Pancreas (tissue), 10 donors: ENCODE data around the gene KRT37. TPM values are rescaled to one million over a fixed set of nuclear protein-coding genes. Genes with fewer than 3 reads are reported as not detected.
A peak's percentile ranks its signal among the peaks of the same experiment; 100 is the strongest.

ENCODE experiments used
- ATAC-seq, 4 donors: fragments of 200-7000 bp; cut with Tn5 transposase; one replicate each; pipeline versions ENCODE4 v1.8.0 to v1.9.1; 2020; ENCODE audit warnings: mild to moderate bottlenecking in 4 of 4, moderate library complexity in 4 of 4
- DNase-seq, 6 donors: peaks; one replicate each; pipeline ENCODE4 v3.0.0-alpha.2; 2020
- FAIRE-seq: peaks from 2 replicates; lab custom pipeline; 2012; peaks lifted over from hg19 to GRCh38; lab: Jason Lieb, UNC
- H3K27ac ChIP-seq, 4 donors: fragments of 200-600 bp; sonication (generic); 1 replicate in 3 of 4; 2 replicates in 1 of 4; pipeline versions ENCODE4 v1.5.0 to v1.8.0; 2020
- H3K27me3 ChIP-seq, 4 donors: fragments of 200-600 bp; one replicate each; pipeline ENCODE4 v1.8.0; 2021
- H3K36me3 ChIP-seq, 3 donors: fragments of 200-600 bp; sonication (generic) in 1 of 3; one replicate each; pipeline versions ENCODE4 v1.5.0 to v1.8.0; 2020 to 2021
- H3K4me1 ChIP-seq, 3 donors: fragments of 200-600 bp; one replicate each; pipeline ENCODE4 v1.8.0; 2021
- H3K4me3 ChIP-seq, 4 donors: fragments of 200-600 bp; sonication (generic) in 2 of 4; one replicate each; pipeline versions ENCODE4 v1.5.0 to v1.8.0; 2020 to 2021
- H3K9me3 ChIP-seq, 4 donors: fragments of 200-600 bp; one replicate each; pipeline ENCODE4 v1.8.0; 2021
- CTCF ChIP-seq, 4 donors: fragments of 200-600 bp; sonication (generic) in 3 of 4; IDR thresholded peaks; one replicate each; pipeline versions ENCODE4 v1.5.0 to v1.8.0; 2021; ENCODE audit warnings: antibody characterized with exemption in 4 of 4
- WGBS, 2 donors: extraction: QIAGEN DNeasy Blood & Tissue Kit; methylation state at CpG; one replicate each; pipeline ENCODE4 v1.1.7; 2013; 5-methylcytosine and 5-hydroxymethylcytosine counted together
- intact Hi-C, 3 donors: fragments of 100-400 bp; cut with DNase I; formaldehyde crosslinking; loops; one replicate each; pipeline versions ENCODE4 v1.11.1 to v1.14.2; 2022
- polyA plus RNA-seq, 2 donors: library from polyadenylated mRNA; stranded (reverse); fragments of 200-250 nt; gene quantifications; one replicate each; pipeline ENCODE4 v1.2.3, GENCODE V29; 2013
- total RNA-seq, 6 donors: library from RNA; stranded (reverse); fragmentation: NEBNext Ultra II Directional in 4 of 6; extraction: Animal tissue kit (Norgen Biotek cat#: 25700) in 4 of 6; gene quantifications; one replicate each; pipeline versions ENCODE4 v1.2.1 to v1.2.4, GENCODE V29; 2021 to 2023
- donor health status: healthy with polysubstance abuse.
- donor health status: DM: no; HTN: no; CAD: no; lungs with moderate emphysema.
- donor health status: DM: no; HTN: no; CAD: no.
- donor health status: control.
- donor health status: control.
- donor health status: Bipolar disorder and iron deficiency.
- donor health status: DM: yes; HTN: yes; CAD: no.
- donor health status: DM: no; HTN: no; CAD: no.
- donor health status: DM: no; HTN: no; CAD: no.
- donor health status: DM: yes; HTN: yes; CAD: no.

The KRT37 gene
- total and polyA plus RNA-seq, 8 donors = not detected

GRCh38 chr17:41413982-41414381, 10.4 kb downstream of the KRT37 start:
- Histone ChIP-seq H3K27ac (no peak overlapping the region), H3K4me1 (no peaks in the 10 kb centered on the region), H3K4me3 (no peak overlapping the region), H3K27me3 (no peaks in the 10 kb centered on the region), H3K36me3 (no peaks in the 10 kb centered on the region), H3K9me3 (no peaks in the 10 kb centered on the region)
- DNase-seq (no peak), FAIRE-seq (no peak), ATAC-seq (no peak)
- WGBS, 2 donors = 80 to 88% methylated on average over 2 of the region's 2 CpGs
- intact Hi-C loops = no loop called here
- TF ChIP-seq CTCF (IDR thresholded peaks at IDR 0.05) = no peak

GRCh38 chr17:41413353-41413957, 10.9 kb downstream of the KRT37 start:
- no peaks in the 10 kb centered on the region for H3K4me1 ChIP-seq
- TF ChIP-seq CTCF (IDR thresholded peaks at IDR 0.05) = no peak
- no peak for DNase-seq
- ATAC-seq = no peak
- H3K9me3 ChIP-seq = no peaks in the 10 kb centered on the region
- no peak overlapping the region for H3K4me3 ChIP-seq
- H3K36me3 ChIP-seq = no peaks in the 10 kb centered on the region
- no peak overlapping the region for H3K27ac ChIP-seq
- 56 to 64% methylated on average over 5 of the region's 5 CpGs for WGBS, 2 donors
- H3K27me3 ChIP-seq = no peaks in the 10 kb centered on the region
- intact Hi-C loops = no loop called here
- no peak for FAIRE-seq

DNA sequence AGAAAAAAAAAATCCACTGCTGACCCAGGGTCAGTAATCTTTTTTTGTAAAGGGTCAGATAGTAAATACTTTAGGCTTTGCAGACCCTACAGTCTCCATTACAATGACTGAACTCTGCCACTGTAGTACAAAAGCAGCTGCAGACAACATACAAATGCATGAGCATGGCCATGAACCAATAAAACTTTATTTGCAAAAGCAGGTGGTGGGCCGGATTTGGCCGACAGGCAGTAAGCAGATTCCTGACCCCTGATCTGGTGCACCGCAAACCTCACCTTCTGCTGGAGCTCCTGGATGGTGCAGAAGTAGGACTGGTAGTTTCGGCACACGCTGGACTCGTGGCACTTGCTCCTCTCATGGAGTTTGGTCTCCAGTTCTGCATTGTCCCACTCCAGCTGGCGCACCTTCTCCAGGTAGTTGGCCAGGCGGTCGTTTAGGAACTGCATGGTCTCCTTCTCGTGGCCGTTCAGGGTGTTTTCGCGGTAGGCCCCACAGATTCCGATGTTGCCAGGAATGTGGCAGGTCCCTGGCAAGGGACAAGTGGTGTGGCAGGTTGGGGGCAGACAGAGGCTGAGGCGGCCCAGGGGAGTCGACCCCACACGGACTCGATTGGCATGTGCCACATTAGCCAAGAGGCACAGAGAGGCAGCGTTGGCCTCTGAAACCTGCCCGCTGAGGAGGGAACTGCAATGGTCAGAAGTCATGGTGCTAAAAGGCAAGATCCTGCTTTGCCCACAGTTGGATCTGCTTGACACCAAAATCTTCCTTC, 13.1 kb downstream of the KRT37 start:
- H3K9me3 ChIP-seq = no peaks in the 10 kb centered on the region
- ATAC-seq = no peak
- no peak for FAIRE-seq
- no peaks in the 10 kb centered on the region for H3K4me1 ChIP-seq
- H3K36me3 ChIP-seq = no peaks in the 10 kb centered on the region
- no peak overlapping the region for H3K4me3 ChIP-seq
- intact Hi-C loops = no loop called here
- no peak for DNase-seq
- H3K27ac ChIP-seq = no peak overlapping the region
- 85 to 90% methylated on average over 20 of the region's 20 CpGs for WGBS, 2 donors
- TF ChIP-seq CTCF (IDR thresholded peaks at IDR 0.05) = no peak
- H3K27me3 ChIP-seq = no peaks in the 10 kb centered on the region

GRCh38 chr17:41407226-41407625, 17.2 kb downstream of the KRT37 start:
- FAIRE-seq (no peak), DNase-seq (no peak), ATAC-seq (no peak)
- no peaks in the 10 kb centered on the region for H3K4me1 ChIP-seq
- intact Hi-C loops = no loop called here
- no peaks in the 10 kb centered on the region for H3K36me3 ChIP-seq
- no peak for TF ChIP-seq CTCF (IDR thresholded peaks at IDR 0.05)
- 84 to 87% methylated on average over 10 of the region's 10 CpGs for WGBS, 2 donors
- no peak overlapping the region for H3K27ac ChIP-seq
- no peaks in the 10 kb centered on the region for H3K27me3 ChIP-seq
- H3K4me3 ChIP-seq = no peak overlapping the region
- no peaks in the 10 kb centered on the region for H3K9me3 ChIP-seq

- FAIRE-seq (no peak), ATAC-seq (peak in 1 of 4 donors; percentile 22)
These were observed 18.2 kb downstream of the KRT37 start for GRCh38 chr17:41406205-41406604.

More at GRCh38 chr17:41406205-41406604, 18.2 kb downstream of the KRT37 start:
- intact Hi-C loops = no loop called here
- no peak for DNase-seq
- Histone ChIP-seq H3K4me3 (no peak overlapping the region), H3K36me3 (no peaks in the 10 kb centered on the region), H3K4me1 (no peaks in the 10 kb centered on the region), H3K27me3 (no peaks in the 10 kb centered on the region), H3K9me3 (no peaks in the 10 kb centered on the region), H3K27ac (no peak overlapping the region)
- WGBS, 2 donors = 42 to 53% methylated on average over 5 of the region's 5 CpGs
- no peak for TF ChIP-seq CTCF (IDR thresholded peaks at IDR 0.05)
